ENCODE measurements around the gene OSBPL2.

OSBPL2 gene

GRCh38 chr20:62236766-62237513 lies 1.4 kb upstream of the OSBPL2 start:
- peak; percentile 34 for DNase-seq

DNA sequence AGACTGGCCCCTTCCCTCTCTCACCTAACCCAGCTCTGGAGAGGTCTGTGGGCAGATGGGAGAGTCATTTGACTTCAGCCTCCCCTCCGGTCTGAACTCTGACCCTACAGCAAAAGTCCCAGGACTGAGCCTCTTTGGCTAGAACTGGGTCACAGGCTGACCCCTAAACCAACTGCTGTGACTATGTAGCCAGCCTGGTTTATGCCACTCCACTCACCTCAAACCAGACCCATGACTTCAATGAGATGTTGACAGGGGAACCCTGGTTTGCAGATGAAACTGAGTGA lies 864 bp upstream of the OSBPL2 start:
- no peak for DNase-seq

GRCh38 chr20:62238569-62239277 lies 402 bp downstream of the OSBPL2 start:
- no peak for DNase-seq

- no peak for DNase-seq
Observed at GRCh38 chr20:62239278-62239879, 1.1 kb downstream of the OSBPL2 start.

DNA sequence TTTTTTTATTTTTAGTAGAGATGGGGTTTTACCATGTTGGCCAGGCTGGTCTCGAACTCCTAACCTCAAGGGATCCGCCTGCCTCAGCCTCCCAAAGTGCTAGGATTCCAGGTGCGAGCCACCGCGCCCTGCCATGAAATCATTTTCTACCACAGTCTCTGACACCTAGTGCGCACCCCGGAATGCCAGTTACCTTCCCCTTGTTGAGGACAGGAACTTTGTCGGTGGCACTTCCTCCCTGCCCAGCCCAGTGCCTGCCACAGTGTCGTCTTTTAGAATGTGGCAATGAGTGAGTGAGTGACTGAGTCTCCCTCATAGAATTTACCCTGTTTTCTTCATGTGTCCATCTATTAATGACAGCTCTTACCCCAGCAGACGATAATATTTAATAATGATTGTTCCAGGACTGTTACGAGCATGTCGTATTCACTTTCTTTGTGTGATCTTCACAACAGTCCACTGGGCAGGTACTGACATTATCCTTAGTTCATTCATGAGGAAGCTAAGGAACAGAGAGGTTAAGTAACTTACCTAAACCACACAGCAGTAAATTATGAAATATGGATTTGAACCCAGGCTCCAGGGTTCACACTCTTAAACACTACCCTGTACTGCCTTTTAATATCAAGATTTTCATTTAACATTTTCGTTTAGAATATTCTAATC lies 1.8 kb downstream of the OSBPL2 start:
- DNase-seq: no peak

DNA sequence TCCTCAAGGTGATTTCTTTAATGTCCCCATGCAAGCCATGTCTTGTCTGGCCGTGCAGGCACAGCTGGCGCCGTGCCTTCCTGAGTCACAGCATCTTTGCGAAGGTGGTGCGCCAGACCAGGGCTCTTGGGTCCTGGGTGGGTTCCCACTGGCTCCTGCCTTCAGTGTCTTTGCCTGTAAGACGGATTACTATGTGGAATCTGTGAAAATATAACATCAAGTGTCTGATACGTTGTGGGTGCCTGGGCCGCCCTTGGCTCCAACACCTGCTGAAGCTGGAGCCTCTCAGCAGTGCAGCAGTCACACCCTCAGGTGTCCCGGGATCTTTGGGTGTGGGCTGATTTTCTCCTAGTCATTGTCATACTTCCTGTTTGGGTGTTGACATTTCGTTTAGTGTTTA lies 3.2 kb downstream of the OSBPL2 start:
- DNase-seq: no peak

DNA sequence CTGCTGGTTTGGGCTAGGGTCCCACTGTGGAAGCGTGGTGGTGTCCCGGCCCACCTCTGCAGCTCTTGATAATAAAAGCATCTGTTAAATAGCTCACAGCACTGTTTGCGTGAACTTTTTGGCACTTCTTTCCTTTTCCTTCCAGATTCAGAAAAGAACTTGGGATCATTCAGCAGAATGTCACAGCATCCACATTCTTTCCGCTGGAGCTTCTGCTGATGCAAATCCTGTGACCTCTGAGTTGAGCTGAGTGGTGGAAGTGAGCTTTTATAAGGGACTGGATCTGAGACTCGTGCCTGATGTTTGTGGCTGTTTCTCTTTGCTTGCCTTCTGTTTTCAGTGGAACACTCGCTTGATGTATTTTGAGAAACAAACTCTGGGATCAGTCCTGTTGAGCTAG lies 3.9 kb downstream of the OSBPL2 start:
- DNase-seq: no peak

- DNase-seq: no peak
Observed at GRCh38 chr20:62243106-62243505, 4.8 kb downstream of the OSBPL2 start.

GRCh38 chr20:62243906-62244515 lies 5.7 kb downstream of the OSBPL2 start:
- DNase-seq: no peak

DNA sequence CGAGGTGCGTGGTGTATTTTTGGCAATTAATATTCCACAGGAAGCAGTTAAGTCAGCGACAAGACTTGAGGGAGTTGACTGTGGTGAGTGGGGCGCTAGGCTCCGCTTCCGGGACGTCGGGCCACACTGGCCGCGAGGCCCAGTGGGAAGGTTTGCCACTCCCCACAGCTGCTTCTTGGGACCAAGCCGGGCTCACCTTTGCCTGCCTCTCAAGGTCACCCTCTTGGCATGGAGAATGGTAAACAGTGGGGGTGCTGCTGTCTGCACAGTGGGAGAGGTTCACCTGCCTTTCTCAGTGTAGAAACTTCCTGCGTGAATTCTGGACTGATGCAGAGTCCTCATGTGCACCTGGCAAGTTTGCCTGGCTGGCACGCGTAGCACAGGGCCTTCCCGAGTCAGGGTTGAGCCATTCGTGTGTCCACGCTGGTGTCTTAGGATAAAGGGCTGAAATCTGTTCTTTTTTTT lies 6.4 kb downstream of the OSBPL2 start:
- peak; percentile 20 for DNase-seq

DNA sequence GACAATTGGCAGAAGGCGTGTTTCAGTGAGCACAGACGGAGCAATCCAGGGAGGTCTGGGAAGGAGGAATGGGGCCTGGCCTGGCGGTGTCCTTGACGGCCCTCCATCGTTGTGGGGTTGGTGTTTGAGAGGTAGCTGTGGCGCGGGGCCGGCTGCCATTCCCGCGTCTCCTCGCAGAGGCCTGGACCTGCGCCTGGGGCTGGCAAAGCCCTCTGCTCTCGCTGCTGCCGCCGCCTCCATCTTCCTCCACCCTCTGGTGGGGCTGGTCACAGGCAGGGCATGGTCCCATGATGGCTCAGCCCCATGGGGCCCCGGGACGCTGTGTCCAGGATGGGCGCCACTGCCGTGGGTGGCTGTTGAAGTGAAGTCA lies 7.6 kb downstream of the OSBPL2 start:
- no peak for DNase-seq

DNA sequence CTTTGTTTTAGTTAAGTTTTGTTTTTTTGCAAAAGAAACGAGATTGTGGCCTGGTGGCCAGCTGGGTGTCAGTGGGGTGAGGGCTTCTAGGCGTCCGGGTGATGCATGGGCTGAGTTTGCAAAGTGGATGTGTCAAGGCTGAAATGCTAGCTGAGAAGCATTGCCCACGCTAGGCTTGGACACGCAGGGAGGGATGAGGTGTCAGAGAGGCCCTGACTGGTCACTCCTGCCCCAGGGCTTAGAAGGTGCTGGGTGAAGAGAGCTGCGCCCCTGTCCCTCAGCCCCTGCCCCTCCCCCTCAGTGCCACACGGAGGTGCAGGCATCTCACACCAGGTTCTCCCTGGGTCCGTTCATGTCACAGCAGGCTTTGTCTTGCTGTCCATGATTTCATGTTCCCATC lies 8.1 kb downstream of the OSBPL2 start:
- no peak for DNase-seq

- no peak for DNase-seq
Observed at GRCh38 chr20:62246872-62247652, 8.7 kb downstream of the OSBPL2 start.

- no peak for DNase-seq
Observed at GRCh38 chr20:62248890-62249560, 10.7 kb downstream of the OSBPL2 start.

DNA sequence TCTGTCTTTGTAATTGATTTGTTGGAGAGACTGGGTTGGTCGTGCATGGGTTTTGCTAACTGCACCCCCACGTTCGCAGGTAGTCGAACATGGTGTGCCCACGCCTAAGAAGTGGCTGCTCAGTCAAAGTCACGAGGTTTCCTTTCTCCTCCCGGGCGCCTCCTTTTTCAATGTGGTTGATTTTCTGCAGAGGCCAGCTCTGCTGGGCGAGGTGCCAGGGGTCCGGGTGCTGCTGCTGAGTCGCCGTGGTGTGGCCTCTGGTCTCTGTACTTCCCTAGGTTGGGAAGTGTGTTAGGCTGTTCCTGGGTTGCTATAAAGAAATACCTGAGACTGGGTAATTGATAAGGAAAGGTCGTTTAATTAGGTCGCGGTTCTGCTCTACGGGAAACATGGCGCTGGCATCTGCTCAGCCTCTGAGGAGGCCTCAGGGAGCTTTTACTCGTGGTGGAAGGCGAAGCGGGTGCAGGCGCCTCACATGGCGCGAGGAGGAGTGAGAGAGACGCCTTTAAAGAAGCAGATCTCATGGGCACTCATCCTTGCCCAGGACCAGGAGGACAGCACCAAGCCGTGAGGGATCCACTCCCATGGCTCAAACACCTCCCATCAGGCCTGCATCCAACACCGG lies 14.1 kb downstream of the OSBPL2 start:
- no peak for DNase-seq

GRCh38 chr20:62253398-62253797 lies 15.1 kb downstream of the OSBPL2 start:
- DNase-seq: no peak

DNA sequence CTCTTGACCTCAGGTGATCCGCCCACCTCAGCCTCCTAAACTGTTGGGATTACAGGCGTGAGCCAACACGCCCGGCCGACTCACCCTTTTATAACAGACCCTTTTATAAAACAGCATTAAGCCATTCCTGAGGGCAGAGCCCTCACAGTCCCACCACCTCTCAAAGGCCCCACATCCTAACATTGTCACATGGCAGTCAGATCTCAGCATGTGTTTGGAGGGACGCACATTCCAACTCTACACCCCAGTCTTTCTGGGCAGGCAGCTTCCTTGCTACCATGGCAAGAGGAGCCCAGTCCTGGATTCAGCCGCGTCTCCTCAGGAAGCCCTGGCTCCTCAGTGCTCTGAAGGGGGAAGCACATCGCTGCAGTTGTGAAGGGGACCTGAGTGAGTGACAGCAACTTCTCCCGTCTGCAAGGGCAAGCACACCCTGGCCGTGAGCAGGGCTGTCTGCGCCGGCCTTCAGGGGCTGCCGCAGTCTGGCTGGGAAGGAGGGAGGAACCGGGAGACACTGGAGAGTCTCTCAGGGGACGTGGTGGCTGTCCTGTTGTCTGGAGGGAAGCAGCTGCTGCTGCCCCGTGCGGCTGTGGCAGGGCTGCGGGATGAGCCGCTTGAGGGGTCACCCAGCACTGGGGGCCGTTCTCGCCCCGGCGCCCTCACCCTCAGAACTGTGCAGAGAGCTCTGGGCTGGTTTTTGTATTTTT lies 15.9 kb downstream of the OSBPL2 start:
- no peak for DNase-seq

GRCh38 chr20:62255976-62256375 lies 17.7 kb downstream of the OSBPL2 start:
- no peak for DNase-seq

DNA sequence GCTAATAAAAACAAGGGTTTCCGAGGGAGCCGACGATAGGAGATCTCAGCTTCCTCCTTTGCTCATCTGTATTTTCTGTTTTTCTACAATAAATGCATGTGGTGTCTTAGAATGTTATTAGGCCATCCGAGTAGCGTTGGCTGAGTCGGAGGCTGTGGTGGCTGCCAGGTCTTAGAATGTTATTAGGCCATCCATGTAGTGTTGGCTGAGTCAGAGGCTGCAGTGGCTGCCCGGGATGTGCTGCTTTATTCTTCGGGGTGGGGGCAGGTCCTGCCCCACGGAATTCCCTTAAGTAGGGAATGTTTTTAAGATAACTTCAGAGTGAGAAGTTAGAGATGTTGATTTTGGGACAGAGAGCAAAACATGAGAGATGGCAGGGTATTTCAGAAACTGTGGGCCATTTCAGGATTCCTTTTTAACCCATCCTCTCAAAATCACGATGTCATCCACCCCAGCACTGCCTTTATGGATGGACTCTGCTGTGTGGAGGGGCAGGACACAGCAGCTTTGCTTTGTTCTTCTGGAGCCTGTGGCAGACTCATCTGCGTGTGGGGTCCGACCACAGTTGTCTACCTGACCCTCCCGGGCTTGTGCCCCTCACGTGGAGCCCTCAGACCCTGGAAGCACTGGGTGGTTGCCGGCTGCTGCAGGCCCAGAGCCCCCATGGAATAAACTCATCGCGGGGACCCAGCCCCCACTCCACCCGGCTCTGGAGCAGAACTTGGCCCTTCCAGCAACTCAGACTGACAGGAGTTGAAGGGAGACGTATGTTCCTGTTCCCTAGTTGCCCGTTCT lies 20.4 kb downstream of the OSBPL2 start:
- no peak for DNase-seq

DNA sequence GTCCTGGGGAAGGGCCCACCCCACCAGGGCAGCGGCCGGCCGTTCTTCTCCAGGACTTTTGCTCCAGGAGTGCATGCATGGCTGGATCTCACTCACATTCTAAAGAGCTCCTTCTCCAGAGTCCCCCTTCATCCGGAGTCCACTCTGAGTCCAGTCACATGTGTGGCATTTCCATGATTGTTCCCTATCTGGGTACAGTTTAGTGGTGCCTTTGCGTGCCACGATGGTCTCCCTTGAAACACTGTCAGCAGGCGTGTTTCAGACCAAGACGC lies 20.9 kb downstream of the OSBPL2 start:
- DNase-seq: no peak

All from DMS79 treated with DMSO at 0.1 percent for 48 hours (cell line).